ENCODE data around the gene CASP9. TPM values are rescaled to one million over a fixed set of nuclear protein-coding genes. Genes with fewer than 3 reads are reported as not detected.

The CASP9 gene
- total RNA-seq, 1 experiment from 2014 or later: 15.9 TPM

DNA sequence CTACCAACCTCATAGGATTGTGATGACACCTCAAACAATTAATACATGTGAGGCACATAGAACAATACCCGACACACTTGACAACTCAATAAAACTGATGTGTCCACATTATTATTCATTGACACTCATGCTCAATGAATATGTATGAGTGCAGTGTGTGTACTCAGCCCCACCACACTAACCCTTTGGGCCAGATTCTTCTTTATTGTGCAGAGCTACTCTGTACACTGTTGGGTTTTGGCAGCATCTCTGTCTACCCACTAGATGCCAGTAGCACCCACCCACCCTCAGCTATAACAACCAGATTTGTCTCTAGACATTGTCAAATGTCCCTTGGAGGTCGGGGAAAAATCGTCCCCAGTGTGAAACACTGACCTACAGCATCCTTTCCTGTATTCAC lies 10.1 kb downstream of the CASP9 start:
- H4K20me1 ChIP-seq (ENCODE audit: control insufficient read depth, insufficient read depth, insufficient read length): no peaks in the 10 kb centered on the region
- H4K8ac ChIP-seq (replicated peaks; ENCODE audit: insufficient read length, low read depth, low read length): no peak overlapping the region
- H3K27ac ChIP-seq (ENCODE audit: insufficient read length, low read depth, low read length): no peak overlapping the region
- Mint-ChIP-seq H3K27me3 (ENCODE audit: low read depth) (no peaks in the 10 kb centered on the region), H3K4me1 (peaks cover 17 to 30% of the 10 kb centered on the region in 2 experiments), H3K4me3 (no peak overlapping the region), H3K27ac (no peak overlapping the region), H3K9me3 (no peaks in the 10 kb centered on the region), H3K36me3 (ENCODE audit: insufficient read depth in 1 of 3, low read depth in 3 of 3) (peaks cover 15 to 43% (median 22%) of the 10 kb centered on the region in 3 experiments; a peak in 6 of 7 replicates)
- H3K14ac ChIP-seq (ENCODE audit: insufficient read depth, low read length): no peak overlapping the region
- no peak overlapping the region for H3K4me2 ChIP-seq (ENCODE audit: insufficient read depth, insufficient read length, low read length)
- no peak overlapping the region for H3T11ph ChIP-seq (ENCODE audit: low read length)
- H3K9ac ChIP-seq (ENCODE audit: extremely low read depth, insufficient read length, low read length): no peak overlapping the region
- no peak overlapping the region for H2AK5ac ChIP-seq (ENCODE audit: insufficient read length, low read length)
- H2BK5ac ChIP-seq (ENCODE audit: insufficient read length, low read length): no peak overlapping the region
- no peak overlapping the region for H4K5ac ChIP-seq (ENCODE audit: insufficient read length, low read depth, low read length)
- H3K27me3 ChIP-seq (ENCODE audit: insufficient read depth, low read length): no peaks in the 10 kb centered on the region
- no peak overlapping the region for H2BK120ac ChIP-seq (ENCODE audit: low read depth, low read length, poor library complexity, severe bottlenecking)
- TF ChIP-seq, protein P1, sequence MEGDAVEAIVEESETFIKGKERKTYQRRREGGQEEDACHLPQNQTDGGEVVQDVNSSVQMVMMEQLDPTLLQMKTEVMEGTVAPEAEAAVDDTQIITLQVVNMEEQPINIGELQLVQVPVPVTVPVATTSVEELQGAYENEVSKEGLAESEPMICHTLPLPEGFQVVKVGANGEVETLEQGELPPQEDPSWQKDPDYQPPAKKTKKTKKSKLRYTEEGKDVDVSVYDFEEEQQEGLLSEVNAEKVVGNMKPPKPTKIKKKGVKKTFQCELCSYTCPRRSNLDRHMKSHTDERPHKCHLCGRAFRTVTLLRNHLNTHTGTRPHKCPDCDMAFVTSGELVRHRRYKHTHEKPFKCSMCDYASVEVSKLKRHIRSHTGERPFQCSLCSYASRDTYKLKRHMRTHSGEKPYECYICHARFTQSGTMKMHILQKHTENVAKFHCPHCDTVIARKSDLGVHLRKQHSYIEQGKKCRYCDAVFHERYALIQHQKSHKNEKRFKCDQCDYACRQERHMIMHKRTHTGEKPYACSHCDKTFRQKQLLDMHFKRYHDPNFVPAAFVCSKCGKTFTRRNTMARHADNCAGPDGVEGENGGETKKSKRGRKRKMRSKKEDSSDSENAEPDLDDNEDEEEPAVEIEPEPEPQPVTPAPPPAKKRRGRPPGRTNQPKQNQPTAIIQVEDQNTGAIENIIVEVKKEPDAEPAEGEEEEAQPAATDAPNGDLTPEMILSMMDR (conservative IDR thresholded peaks at IDR 0.05): no peak
- no peaks in the 10 kb centered on the region for H3K9me3 ChIP-seq (ENCODE audit: control insufficient read depth, low read depth, low read length)
- H3K4me1 ChIP-seq (ENCODE audit: insufficient read depth, low read length): peaks cover 6% of the 10 kb centered on the region; the same call in 1 of the 2 replicates
- H3K23ac ChIP-seq (ENCODE audit: insufficient read length, low read depth, low read length): no peak overlapping the region
- H3K56ac ChIP-seq (ENCODE audit: insufficient read length, low read depth, low read length): no peak overlapping the region
- no peaks in the 10 kb centered on the region for H3K79me1 ChIP-seq (ENCODE audit: insufficient read depth, low read depth, low read length, poor library complexity, severe bottlenecking)
- no peak overlapping the region for H2BK12ac ChIP-seq (ENCODE audit: insufficient read length, low read depth, low read length)
- H4K91ac ChIP-seq (ENCODE audit: insufficient read length, low read depth, low read length): no peak overlapping the region
- no peak overlapping the region for H2AFZ ChIP-seq (ENCODE audit: low read length)
- no peaks in the 10 kb centered on the region for H3K79me2 ChIP-seq (ENCODE audit: insufficient read depth, low read length)
- H3K18ac ChIP-seq (ENCODE audit: insufficient read length, low read depth, low read length): no peak overlapping the region
- no peak overlapping the region for H2BK20ac ChIP-seq (ENCODE audit: low read depth, low read length, poor library complexity, severe bottlenecking)
- WGBS (ENCODE audit: extremely low coverage, insufficient read length, low lambda C conversion rate): no CpG with 5 or more reads among the region's 3 CpGs
- no peak overlapping the region for H3K4ac ChIP-seq (ENCODE audit: low read depth, low read length)
- no peak for DNase-seq
- H2BK15ac ChIP-seq (ENCODE audit: low read depth, low read length): no peak overlapping the region
- H3K23me2 ChIP-seq (ENCODE audit: insufficient read length, low read depth, low read length, poor library complexity, severe bottlenecking): no peaks in the 10 kb centered on the region
